Omental fat pad (tissue), 4 donors: Measurements from ENCODE around the gene TMEM151B. TPM values are rescaled to one million over a fixed set of nuclear protein-coding genes. Genes with fewer than 3 reads are reported as not detected.
"Not testable (repeated sequence)": the region's sequence is repeated elsewhere in the genome, so short reads cannot be mapped to it uniquely, and the experiment has no call there.

Source experiments
- ATAC-seq: fragments of 150-250 bp; one replicate; pipeline ENCODE4 v1.9.1; 2016; ENCODE audit warnings: mild to moderate bottlenecking, moderate library complexity; ENCODE audit not compliant: low FRiP score
- DNase-seq: peaks from one replicate; pipeline ENCODE4 v3.0.0-alpha.2; 2019; ENCODE audit warnings: low spot score
- total RNA-seq, 4 donors: library from RNA; depleted of rRNA; stranded (reverse); fragments of >200 nt; gene quantifications; one replicate each; pipeline ENCODE4 v1.1.0, GENCODE V29; 2016
- TF ChIP-seq, protein P1 (sequence below), 3 donors: fragments of 450-650 bp; IDR thresholded peaks; one replicate each; pipeline ENCODE4 v1.5.1; 2016 to 2017; ENCODE audit warnings: antibody characterized with exemption in 3 of 3, mild to moderate bottlenecking in 3 of 3, moderate library complexity in 2 of 3

TMEM151B gene
- total RNA-seq, 4 donors from 2014 or later, result 0.19 TPM; not detected in 3

DNA sequence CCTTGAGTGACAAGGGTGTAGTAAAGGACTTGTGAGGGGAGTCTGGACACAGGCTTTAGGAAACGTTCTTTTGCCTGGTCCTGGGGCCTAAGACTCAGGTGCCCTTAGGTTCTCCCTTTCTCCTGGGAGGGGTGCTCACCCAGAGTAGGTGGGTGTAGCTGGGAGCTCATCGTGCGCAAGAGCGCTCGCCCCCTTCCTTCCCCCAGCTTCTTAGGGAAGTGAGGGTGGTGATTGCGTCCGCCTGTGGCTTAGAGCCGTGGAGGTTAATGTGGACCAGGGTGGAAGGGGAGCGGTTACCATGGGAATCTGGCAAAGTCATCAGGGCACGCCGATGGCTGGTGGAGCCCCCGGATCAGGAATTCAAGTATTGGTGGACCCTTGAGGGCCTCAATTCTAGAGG, 46.2 kb downstream of the TMEM151B start:
- DNase-seq (no peak), ATAC-seq (no peak)

DNA sequence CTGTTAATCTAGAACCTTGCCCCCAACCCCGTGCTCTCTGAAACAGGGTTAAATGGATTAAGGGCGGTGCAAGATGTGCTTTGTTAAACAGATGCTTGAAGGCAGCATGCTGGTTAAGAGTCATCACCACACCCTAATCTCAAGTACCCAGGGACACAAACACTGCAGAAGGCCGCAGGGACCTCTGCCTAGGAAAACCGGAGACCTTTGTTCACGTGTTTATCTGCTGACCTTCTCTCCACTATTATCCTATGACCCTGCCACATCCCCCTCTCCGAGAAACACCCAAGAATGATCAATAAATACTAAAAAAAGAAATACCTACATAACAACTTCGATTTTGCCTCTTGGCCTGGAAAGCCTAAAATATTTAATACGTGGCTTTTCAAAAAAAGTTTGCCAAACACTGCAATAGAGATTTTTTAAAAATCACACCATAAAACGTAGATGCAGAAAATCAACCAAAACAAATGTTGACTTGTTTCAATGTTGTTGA, 46.9 kb downstream of the TMEM151B start:
- ATAC-seq, result not testable (repeated sequence)

More for the DNA sequence above, 46.2 kb downstream of the TMEM151B start:
- TF ChIP-seq, protein P1, sequence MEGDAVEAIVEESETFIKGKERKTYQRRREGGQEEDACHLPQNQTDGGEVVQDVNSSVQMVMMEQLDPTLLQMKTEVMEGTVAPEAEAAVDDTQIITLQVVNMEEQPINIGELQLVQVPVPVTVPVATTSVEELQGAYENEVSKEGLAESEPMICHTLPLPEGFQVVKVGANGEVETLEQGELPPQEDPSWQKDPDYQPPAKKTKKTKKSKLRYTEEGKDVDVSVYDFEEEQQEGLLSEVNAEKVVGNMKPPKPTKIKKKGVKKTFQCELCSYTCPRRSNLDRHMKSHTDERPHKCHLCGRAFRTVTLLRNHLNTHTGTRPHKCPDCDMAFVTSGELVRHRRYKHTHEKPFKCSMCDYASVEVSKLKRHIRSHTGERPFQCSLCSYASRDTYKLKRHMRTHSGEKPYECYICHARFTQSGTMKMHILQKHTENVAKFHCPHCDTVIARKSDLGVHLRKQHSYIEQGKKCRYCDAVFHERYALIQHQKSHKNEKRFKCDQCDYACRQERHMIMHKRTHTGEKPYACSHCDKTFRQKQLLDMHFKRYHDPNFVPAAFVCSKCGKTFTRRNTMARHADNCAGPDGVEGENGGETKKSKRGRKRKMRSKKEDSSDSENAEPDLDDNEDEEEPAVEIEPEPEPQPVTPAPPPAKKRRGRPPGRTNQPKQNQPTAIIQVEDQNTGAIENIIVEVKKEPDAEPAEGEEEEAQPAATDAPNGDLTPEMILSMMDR (IDR thresholded peaks at IDR 0.05), result no peak

DNA sequence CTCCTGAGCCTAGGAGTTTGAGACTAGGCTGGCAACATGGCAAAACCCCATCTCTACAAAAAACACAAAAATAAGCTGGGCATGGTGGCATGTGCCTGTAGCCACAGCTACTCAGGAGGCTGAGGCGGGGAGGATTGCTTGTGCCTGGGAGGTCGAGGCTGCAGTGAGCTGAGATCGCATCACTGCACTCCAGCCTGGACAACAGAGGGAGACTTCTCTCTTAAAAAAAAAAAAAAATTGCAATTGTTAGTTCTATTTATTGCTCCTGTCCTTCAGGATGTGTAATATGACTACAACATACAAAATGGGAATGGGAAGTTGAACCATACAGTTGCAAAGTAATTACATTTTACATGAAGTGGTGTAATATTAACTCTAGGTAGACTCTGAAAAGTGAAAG, 51.0 kb downstream of the TMEM151B start:
- DNase-seq, result no peak
- TF ChIP-seq, protein P1 (IDR thresholded peaks at IDR 0.05), result no peak
- ATAC-seq, result no peak

More for the DNA sequence above, 46.9 kb downstream of the TMEM151B start:
- DNase-seq, result not testable (repeated sequence)

DNA sequence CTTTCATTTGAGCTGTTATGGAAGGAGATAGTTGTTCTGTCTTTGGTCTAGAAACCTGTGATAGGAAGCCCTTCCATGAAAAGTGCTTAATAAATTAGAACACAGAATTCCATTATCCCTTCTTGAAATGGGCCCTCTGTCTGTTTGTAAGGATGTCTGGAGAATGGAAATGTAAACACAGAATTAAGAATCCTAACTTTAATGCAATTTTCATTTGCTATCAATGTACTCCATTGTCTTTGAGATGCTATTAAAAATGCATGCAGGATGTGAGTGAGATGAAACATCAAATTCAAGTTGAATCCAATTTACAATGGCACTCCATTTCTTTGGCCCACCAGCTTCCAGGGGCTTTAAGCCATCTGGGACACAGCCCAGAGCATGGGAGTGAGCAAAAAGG, 56.8 kb downstream of the TMEM151B start:
- ATAC-seq (no peak), DNase-seq (no peak)
- TF ChIP-seq, protein P1 (IDR thresholded peaks at IDR 0.05), result no peak

DNA sequence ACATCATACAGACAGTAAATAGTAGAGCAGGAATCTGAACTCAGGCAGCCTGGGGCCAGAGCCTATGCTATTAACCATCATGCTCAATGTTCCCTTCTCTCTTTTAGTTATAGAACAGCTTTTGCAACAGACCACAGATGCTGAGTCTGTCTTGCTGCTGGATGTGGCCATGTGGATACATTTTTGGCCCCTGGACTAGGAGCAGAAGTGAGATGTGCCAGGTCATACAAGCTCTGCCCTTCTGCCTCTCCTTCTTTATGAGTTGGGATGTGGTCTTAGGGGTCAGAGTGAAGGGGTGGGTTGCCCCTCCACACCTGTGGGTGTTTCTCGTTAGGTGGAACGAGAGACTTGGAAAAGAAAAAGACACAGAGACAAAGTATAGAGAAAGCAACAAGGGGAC, 57.5 kb downstream of the TMEM151B start:
- ATAC-seq (no peak), DNase-seq (no peak)
- TF ChIP-seq, protein P1 (IDR thresholded peaks at IDR 0.05), result no peak

DNA sequence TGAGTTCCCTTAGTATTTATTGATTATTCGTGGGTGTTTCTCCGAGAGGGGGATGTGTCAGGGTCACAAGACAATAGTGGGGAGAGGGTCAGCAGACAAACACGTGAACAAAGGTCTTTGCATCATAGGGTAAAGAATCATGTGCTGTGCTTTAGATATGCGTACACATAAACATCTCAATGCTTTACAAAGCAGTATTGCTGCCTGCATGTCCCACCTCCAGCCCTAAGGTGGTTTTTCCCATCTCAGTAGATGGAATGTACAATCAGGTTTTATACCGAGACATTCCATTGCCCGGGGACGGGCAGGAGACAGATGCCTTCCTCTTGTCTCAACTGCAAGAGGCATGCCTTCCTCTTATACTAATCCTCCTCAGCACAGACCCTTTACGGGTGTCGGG, 58.0 kb downstream of the TMEM151B start:
- not testable (repeated sequence) for ATAC-seq, DNase-seq

DNA sequence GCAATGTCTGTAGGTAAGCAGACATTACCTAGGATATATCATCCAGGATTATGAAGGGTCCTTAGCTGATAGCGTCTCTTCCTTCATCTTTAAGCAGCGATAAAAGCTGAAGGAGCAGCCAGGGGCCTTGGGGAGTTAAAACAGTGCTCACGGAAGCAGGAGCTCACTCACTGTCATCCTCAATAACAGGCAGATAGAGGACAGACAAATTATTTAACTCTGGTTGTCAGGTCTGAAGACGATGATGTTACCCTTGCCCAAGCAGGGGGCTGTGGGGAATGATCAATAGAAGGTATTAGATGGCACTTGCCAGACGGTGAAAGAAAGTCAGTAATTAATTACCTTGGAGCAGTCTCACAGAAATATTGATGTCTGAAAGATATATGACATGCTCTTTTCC, 59.6 kb downstream of the TMEM151B start:
- TF ChIP-seq, protein P1 (IDR thresholded peaks at IDR 0.05), result no peak

DNA sequence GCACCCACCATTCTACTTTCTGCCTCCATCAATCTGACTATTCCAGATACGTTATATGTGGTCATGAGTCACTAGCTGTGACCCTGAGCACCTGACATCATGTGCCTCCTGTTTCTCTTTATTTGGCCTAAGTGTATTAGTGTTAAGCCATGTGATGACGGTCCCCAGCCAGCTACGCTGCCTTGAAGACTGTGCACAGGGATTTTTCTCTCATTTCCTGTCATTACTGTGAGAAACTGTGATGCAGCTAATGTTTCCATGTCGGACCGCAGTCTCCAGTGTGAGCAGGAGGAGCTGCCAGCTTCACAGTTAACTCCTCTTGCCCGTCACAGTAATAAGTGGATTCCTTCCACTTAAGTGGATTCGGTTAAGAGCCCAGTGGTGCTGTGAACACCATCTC, 62.3 kb downstream of the TMEM151B start:
- TF ChIP-seq, protein P1 (IDR thresholded peaks at IDR 0.05), result no peak
- no peak for DNase-seq
- no peak for ATAC-seq

More for the DNA sequence above, 59.6 kb downstream of the TMEM151B start:
- no peak for ATAC-seq
- DNase-seq, result no peak
